ENCODE measurements around the gene ZDHHC5.

- TF ChIP-seq POLR2AphosphoS5 (IDR thresholded peaks at IDR 0.05) (no peak), CTCF (IDR thresholded peaks at IDR 0.05) (no peak), EP300 (IDR thresholded peaks at IDR 0.05) (no peak)
Measured at GRCh38 chr11:57659669-57660068, 8.2 kb upstream of the ZDHHC5 start.
